ENCODE results near the gene PLA2G10. TPM values are rescaled to one million over a fixed set of nuclear protein-coding genes. Genes with fewer than 3 reads are reported as not detected.

PLA2G10 gene
- total RNA-seq, 1 donor from 2014 or later: not detected

- no peak for DNase-seq (ENCODE audit: low read depth)
- FAIRE-seq: no peak
- no peaks in the 10 kb centered on the region for H3K27me3 ChIP-seq (ENCODE audit: control insufficient read depth, insufficient read depth, low read length)
- peak overlapping the region; percentile 94 for H3K4me3 ChIP-seq (ENCODE audit: low read depth, low read length)
- no peak for TF ChIP-seq CTCF (IDR thresholded peaks at IDR 0.05; ENCODE audit: insufficient read depth, low read length, severe bottlenecking)
- H3K36me3 ChIP-seq (ENCODE audit: control insufficient read depth, insufficient read depth, low read length): peaks cover 3% of the 10 kb centered on the region
These were observed 64.5 kb downstream of the PLA2G10 start for GRCh38 chr16:14629612-14629918.

GRCh38 chr16:14628806-14629611 is 65.1 kb downstream of the PLA2G10 start:
- H3K36me3 ChIP-seq (ENCODE audit: control insufficient read depth, insufficient read depth, low read length): peaks cover 3% of the 10 kb centered on the region
- DNase-seq (ENCODE audit: low read depth) (no peak), FAIRE-seq (no peak)
- H3K4me3 ChIP-seq (ENCODE audit: low read depth, low read length): peak overlapping the region; percentile 94
- no peaks in the 10 kb centered on the region for H3K27me3 ChIP-seq (ENCODE audit: control insufficient read depth, insufficient read depth, low read length)
- TF ChIP-seq CTCF (IDR thresholded peaks at IDR 0.05; ENCODE audit: insufficient read depth, low read length, severe bottlenecking): no peak

- no peak for FAIRE-seq
- H3K4me3 ChIP-seq (ENCODE audit: low read depth, low read length): no peak overlapping the region
These were observed 67.0 kb downstream of the PLA2G10 start for GRCh38 chr16:14627078-14627477.

More at GRCh38 chr16:14627078-14627477, 67.0 kb downstream of the PLA2G10 start:
- no peak for DNase-seq (ENCODE audit: low read depth)
- Histone ChIP-seq H3K36me3 (ENCODE audit: control insufficient read depth, insufficient read depth, low read length) (peaks cover 5% of the 10 kb centered on the region), H3K27me3 (ENCODE audit: control insufficient read depth, insufficient read depth, low read length) (no peaks in the 10 kb centered on the region)
- no peak for TF ChIP-seq CTCF (IDR thresholded peaks at IDR 0.05; ENCODE audit: insufficient read depth, low read length, severe bottlenecking)

Other genes starting within 250 kb of the PLA2G10 start
- 18.7 and 22.4 TPM in 2 replicates for gene PARN, start 64.0 kb downstream of the PLA2G10 start, total RNA-seq
- gene BFAR, start 61.4 kb downstream of the PLA2G10 start, total RNA-seq: 32.5 and 50.5 TPM in 2 replicates
- 0.53 and 2.0 TPM in 2 replicates for gene NPIPA3, start 9.1 kb upstream of the PLA2G10 start, total RNA-seq
- gene NPIPA2, start 48.2 kb upstream of the PLA2G10 start, total RNA-seq: 0.13 and 0.53 TPM in 2 replicates
- 95.6 and 112 TPM in 2 replicates for gene NOMO1, start 139.4 kb upstream of the PLA2G10 start, total RNA-seq
- 43.7 and 65.7 TPM in 2 replicates for gene NPIPA1, start 243.1 kb upstream of the PLA2G10 start, total RNA-seq